HepG2 (cell line): Measurements from ENCODE around the gene KRTAP1-1. TPM values are rescaled to one million over a fixed set of nuclear protein-coding genes. Genes with fewer than 3 reads are reported as not detected.

Experiments used
- CHCHD3 ChIP-seq: sonication (generic); formaldehyde crosslinking; IDR thresholded peaks from 2 replicates; pipeline ENCODE4 v1.8.0; 2022; ENCODE audit warnings: mild to moderate bottlenecking, missing genetic modification reagents, moderate library complexity
- EED ChIP-seq: sonication (generic); formaldehyde crosslinking; IDR thresholded peaks from 2 replicates; pipeline ENCODE4 v1.5.0; 2020; ENCODE audit warnings: mild to moderate bottlenecking, missing genetic modification reagents
- ELF4 ChIP-seq: sonication (generic); formaldehyde crosslinking; IDR thresholded peaks from 2 replicates; pipeline ENCODE4 v1.5.0; 2020; ENCODE audit warnings: missing genetic modification reagents, mild to moderate bottlenecking, moderate library complexity, borderline replicate concordance
- FIP1L1 ChIP-seq: fragments of 200-400 bp; formaldehyde crosslinking; IDR thresholded peaks from 2 replicates; pipeline ENCODE4 v1.6.1; 2018; ENCODE audit warnings: low read depth, mild to moderate bottlenecking, low read length, moderate library complexity, borderline replicate concordance; ENCODE audit not compliant: insufficient read depth
- ISX ChIP-seq: sonication (generic); formaldehyde crosslinking; conservative IDR thresholded peaks from 2 replicates; pipeline ENCODE4 v1.5.0; 2020; ENCODE audit warnings: missing genetic modification reagents
- PBX2 ChIP-seq: IDR thresholded peaks from 2 replicates; pipeline ENCODE4 v1.6.1; 2016; ENCODE audit warnings: control low read depth
- PHF8 ChIP-seq: sonication (generic); formaldehyde crosslinking; IDR thresholded peaks from 2 replicates; pipeline ENCODE4 v1.5.0; 2020; ENCODE audit warnings: missing genetic modification reagents
- RORA ChIP-seq: sonication (generic); formaldehyde crosslinking; IDR thresholded peaks from 2 replicates; pipeline ENCODE4 v1.5.0; 2020; ENCODE audit warnings: mild to moderate bottlenecking, missing genetic modification reagents, moderate library complexity
- SMC3 ChIP-seq: IDR thresholded peaks from 2 replicates; pipeline ENCODE4 v1.6.1; 2011; ENCODE audit warnings: low read length, improper control_type of control experiment
- TCF7 ChIP-seq: sonication (generic); IDR thresholded peaks from 2 replicates; pipeline ENCODE4 v1.6.1; 2016; ENCODE audit warnings: antibody characterized with exemption, low read depth
- ZNF143 ChIP-seq: sonication (generic); formaldehyde crosslinking; IDR thresholded peaks from 2 replicates; pipeline ENCODE4 v1.4.0; 2020; ENCODE audit warnings: missing genetic modification reagents
- ZNF20 ChIP-seq: sonication (generic); formaldehyde crosslinking; IDR thresholded peaks from 2 replicates; pipeline ENCODE4 v1.4.0; 2020; ENCODE audit warnings: mild to moderate bottlenecking, moderate library complexity, missing genetic modification reagents
- ZNF317 ChIP-seq: sonication (generic); formaldehyde crosslinking; IDR thresholded peaks from 2 replicates; pipeline ENCODE4 v1.5.0; 2020; ENCODE audit warnings: mild to moderate bottlenecking, missing genetic modification reagents
- ZNF451 ChIP-seq: sonication (generic); formaldehyde crosslinking; IDR thresholded peaks from 2 replicates; pipeline ENCODE4 v1.5.0; 2020; ENCODE audit warnings: mild to moderate bottlenecking, missing genetic modification reagents
- ZNF484 ChIP-seq: sonication (generic); formaldehyde crosslinking; IDR thresholded peaks from 2 replicates; pipeline ENCODE4 v1.5.1; 2020; ENCODE audit warnings: mild to moderate bottlenecking, low read depth, missing genetic modification reagents, borderline replicate concordance
- ZNF512B ChIP-seq: sonication (generic); formaldehyde crosslinking; IDR thresholded peaks from 2 replicates; pipeline ENCODE4 v1.5.1; 2020; ENCODE audit warnings: missing genetic modification reagents, mild to moderate bottlenecking, borderline replicate concordance
- ZNF552 ChIP-seq: sonication (generic); formaldehyde crosslinking; IDR thresholded peaks from 2 replicates; pipeline ENCODE4 v1.9.0; 2022; ENCODE audit warnings: missing genetic modification reagents, mild to moderate bottlenecking, borderline replicate concordance
- ZNF652 ChIP-seq: IDR thresholded peaks from 2 replicates; pipeline ENCODE4 v1.6.1; 2016; ENCODE audit warnings: low read depth, borderline replicate concordance
- polyA plus RNA-seq, 8 experiments: library from polyadenylated mRNA; depleted of rRNA in 3 of 8; stranded (reverse) in 7 of 8; unstranded in 1 of 8; fragments of >200 nt; fragmentation: Illumina TruSeq in 4 of 8; extraction: Trizol in 4 of 8; gene quantifications; 2 replicates each; pipeline versions ENCODE4 v1.2.1 to v1.2.3, GENCODE V29; 2011 to 2016; ENCODE audit warnings: low read depth in 4 of 8, missing spikeins in 1 of 8, mixed read lengths in 1 of 8; ENCODE audit not compliant: insufficient read depth in 1 of 8
- total RNA-seq, 5 experiments: library from RNA; depleted of rRNA; stranded (reverse); fragments of >200 nt; fragmentation: Illumina TruSeq; extraction: Trizol; gene quantifications; 2 replicates each; pipeline ENCODE4 v1.2.3, GENCODE V29; 2016; ENCODE audit warnings: low read depth in 1 of 5

KRTAP1-1 gene
- total and polyA plus RNA-seq, 2 of the 13 experiments (the other 11 are each of a cell fraction or from before 2014, with no cell fraction given), result not detected

GRCh38 chr17:41009301-41009760, 31.9 kb downstream of the KRTAP1-1 start (continued):
- TF ChIP-seq ZNF143 (CRISPR knock-in tag) (no peak), ELF4 (CRISPR knock-in tag) (no peak), ZNF317 (0 out of 2 replicates have a peak, but pooled peaks have one; percentile 25), PHF8 (no peak), EED (CRISPR knock-in tag) (no peak), ZNF512B (no peak), RORA (CRISPR knock-in tag) (no peak), TCF7 (peak; percentile 98), ZNF451 (CRISPR knock-in tag) (no peak), ZNF552 (no peak), PBX2 (CRISPR knock-in tag) (no peak), CHCHD3 (CRISPR knock-in tag) (no peak), FIP1L1 (no peak), ISX (CRISPR knock-in tag) (no peak), SMC3 (0 out of 2 replicates have a peak, but pooled peaks have one; percentile 12), ZNF484 (no peak), ZNF20 (CRISPR knock-in tag) (no peak), ZNF652 (0 out of 2 replicates have a peak, but pooled peaks have one; percentile 36)
